Stimulated activated CD8-positive, alpha-beta memory T cell treated with anti-CD3 and anti-CD28 coated beads, Interleukin-15, amount 100 ng/mL, for 48 hours (primary cell): ENCODE data around the gene TBC1D8.

Experiments used
- DNase-seq, 2 donors: peaks; one replicate each; pipeline ENCODE4 v3.0.0-alpha.2; 2020; ENCODE audit warnings: low read depth in 2 of 2

TBC1D8 gene

GRCh38 chr2:101162561-101163330 is 11.6 kb upstream of the TBC1D8 start:
- no peak for DNase-seq

- DNase-seq: no peak
Measured at GRCh38 chr2:101161658-101162057, 10.5 kb upstream of the TBC1D8 start.

GRCh38 chr2:101160454-101160853 is 9.3 kb upstream of the TBC1D8 start:
- no peak for DNase-seq

GRCh38 chr2:101159526-101159925 is 8.3 kb upstream of the TBC1D8 start:
- no peak for DNase-seq

- no peak for DNase-seq
Measured at GRCh38 chr2:101157272-101157671, 6.1 kb upstream of the TBC1D8 start.

GRCh38 chr2:101153787-101154186 is 2.6 kb upstream of the TBC1D8 start:
- no peak for DNase-seq

GRCh38 chr2:101153077-101153707 is 2.0 kb upstream of the TBC1D8 start:
- no peak for DNase-seq

- DNase-seq: no peak
Measured at GRCh38 chr2:101152272-101153076, 1.3 kb upstream of the TBC1D8 start.

- DNase-seq: no peak
Measured at GRCh38 chr2:101151859-101152271, 683 bp upstream of the TBC1D8 start.

- no peak for DNase-seq
Measured at GRCh38 chr2:101150306-101151145, 656 bp downstream of the TBC1D8 start.

GRCh38 chr2:101149241-101150192 is 1.7 kb downstream of the TBC1D8 start:
- no peak for DNase-seq

GRCh38 chr2:101148777-101149176 is 2.4 kb downstream of the TBC1D8 start:
- DNase-seq: no peak

GRCh38 chr2:101147971-101148370 is 3.2 kb downstream of the TBC1D8 start:
- no peak for DNase-seq

GRCh38 chr2:101147062-101147461 is 4.1 kb downstream of the TBC1D8 start:
- DNase-seq: no peak

- no peak for DNase-seq
Measured at GRCh38 chr2:101146535-101146934, 4.6 kb downstream of the TBC1D8 start.

- no peak for DNase-seq
Measured at GRCh38 chr2:101145406-101145805, 5.8 kb downstream of the TBC1D8 start.

GRCh38 chr2:101142163-101142562 is 9.0 kb downstream of the TBC1D8 start:
- DNase-seq: no peak

GRCh38 chr2:101140978-101141655 is 10.1 kb downstream of the TBC1D8 start:
- no peak for DNase-seq

- no peak for DNase-seq
Measured at GRCh38 chr2:101140237-101140636, 10.9 kb downstream of the TBC1D8 start.

- no peak for DNase-seq
Measured at GRCh38 chr2:101139495-101139894, 11.7 kb downstream of the TBC1D8 start.
